Measurements from ENCODE around the gene SIM1.

The SIM1 gene

DNA sequence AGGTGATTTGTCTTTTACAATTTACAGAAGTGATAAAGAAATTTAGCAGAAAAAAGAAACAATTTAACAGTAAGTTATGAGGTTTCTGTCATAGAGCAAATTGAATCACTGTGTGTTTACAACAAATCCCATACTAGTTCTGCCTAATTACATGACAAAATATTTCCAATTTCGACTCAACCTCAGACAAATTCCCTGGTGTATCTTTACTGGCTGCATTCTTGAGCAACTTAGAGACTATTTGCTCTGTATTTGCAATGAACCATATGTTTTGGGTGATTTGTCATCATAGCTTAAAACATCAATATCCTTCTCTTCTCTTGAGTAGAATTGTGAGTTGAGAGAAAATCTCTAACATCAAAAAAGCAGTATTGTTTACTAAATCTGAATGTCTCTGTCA is 128.7 kb downstream of the SIM1 start:
- H3K27me3 ChIP-seq (ENCODE audit: insufficient read depth, poor library complexity, severe bottlenecking), result no peaks in the 10 kb centered on the region
- H3K27ac ChIP-seq (replicated peaks), result no peak overlapping the region
- TF ChIP-seq GABPA (IDR thresholded peaks at IDR 0.05; ENCODE audit: low read depth), result no peak
- DNase-seq (ENCODE audit: low read depth in 1 of 2, low spot score in 1 of 2), result no peak
- no peak overlapping the region for H3K4me3 ChIP-seq (replicated peaks; ENCODE audit: insufficient read depth, low read length)

Measured in HL-60 (cell line).